Measurements from ENCODE around the gene AOX1.
A peak's percentile ranks its signal among the peaks of the same experiment; 100 is the strongest.
"Not testable (repeated sequence)": the region's sequence is repeated elsewhere in the genome, so short reads cannot be mapped to it uniquely, and the experiment has no call there.

Gene AOX1

GRCh38 chr2:200703127-200703925 is 117.5 kb downstream of the AOX1 start:
- Mint-ChIP-seq H3K27me3 (no peaks in the 10 kb centered on the region), H3K27ac (peak overlapping the region; percentile 93), H3K4me3 (peak overlapping the region; percentile 41), H3K4me1 (ENCODE audit: low read depth) (peaks cover 75% of the 10 kb centered on the region), H3K9me3 (no peaks in the 10 kb centered on the region), H3K36me3 (ENCODE audit: low read depth) (no peaks in the 10 kb centered on the region)
- no peak for DNase-seq

- DNase-seq: no peak
- Mint-ChIP-seq H3K4me1 (ENCODE audit: low read depth) (peaks cover 73% of the 10 kb centered on the region), H3K4me3 (peak overlapping the region; percentile 6), H3K36me3 (ENCODE audit: low read depth) (no peaks in the 10 kb centered on the region), H3K27me3 (no peaks in the 10 kb centered on the region), H3K27ac (peak overlapping the region; percentile 93), H3K9me3 (no peaks in the 10 kb centered on the region)
Observed at GRCh38 chr2:200703926-200704637, 118.3 kb downstream of the AOX1 start.

GRCh38 chr2:200705305-200706041 is 119.7 kb downstream of the AOX1 start:
- H3K4me3 Mint-ChIP-seq: no peak overlapping the region
- H3K4me1 Mint-ChIP-seq (ENCODE audit: low read depth): peaks cover 72% of the 10 kb centered on the region
- H3K9me3 Mint-ChIP-seq: no peaks in the 10 kb centered on the region
- no peaks in the 10 kb centered on the region for H3K36me3 Mint-ChIP-seq (ENCODE audit: low read depth)
- no peak for DNase-seq
- peak overlapping the region; percentile 12 for H3K27ac Mint-ChIP-seq
- H3K27me3 Mint-ChIP-seq: no peaks in the 10 kb centered on the region

GRCh38 chr2:200708943-200709342 is 123.1 kb downstream of the AOX1 start:
- no peak overlapping the region for H3K27ac Mint-ChIP-seq
- H3K4me1 Mint-ChIP-seq (ENCODE audit: low read depth): peaks cover 75% of the 10 kb centered on the region

GRCh38 chr2:200713003-200713703 is 127.3 kb downstream of the AOX1 start:
- no peaks in the 10 kb centered on the region for H3K36me3 Mint-ChIP-seq (ENCODE audit: low read depth)
- H3K27ac Mint-ChIP-seq: peak overlapping the region; percentile 100
- H3K4me1 Mint-ChIP-seq (ENCODE audit: low read depth): peaks cover 54% of the 10 kb centered on the region
- peak overlapping the region; percentile 79 for H3K4me3 Mint-ChIP-seq
- H3K27me3 Mint-ChIP-seq: no peaks in the 10 kb centered on the region
- DNase-seq: peak; percentile 90
- no peaks in the 10 kb centered on the region for H3K9me3 Mint-ChIP-seq

More at GRCh38 chr2:200708943-200709342, 123.1 kb downstream of the AOX1 start:
- DNase-seq: no peak
- Mint-ChIP-seq H3K27me3 (no peaks in the 10 kb centered on the region), H3K9me3 (no peaks in the 10 kb centered on the region), H3K4me3 (no peak overlapping the region), H3K36me3 (ENCODE audit: low read depth) (no peaks in the 10 kb centered on the region)

- peaks cover 51% of the 10 kb centered on the region for H3K4me1 Mint-ChIP-seq (ENCODE audit: low read depth)
- H3K9me3 Mint-ChIP-seq: no peaks in the 10 kb centered on the region
- H3K36me3 Mint-ChIP-seq (ENCODE audit: low read depth): no peaks in the 10 kb centered on the region
- no peaks in the 10 kb centered on the region for H3K27me3 Mint-ChIP-seq
- peak overlapping the region; percentile 100 for H3K27ac Mint-ChIP-seq
- peak; percentile 71 for DNase-seq
- H3K4me3 Mint-ChIP-seq: peak overlapping the region; percentile 79
Observed at GRCh38 chr2:200713704-200714064, 127.9 kb downstream of the AOX1 start.

- H3K27ac Mint-ChIP-seq; H3K9me3 Mint-ChIP-seq; H3K4me3 Mint-ChIP-seq; H3K36me3 Mint-ChIP-seq (ENCODE audit: low read depth); DNase-seq; H3K27me3 Mint-ChIP-seq: not testable (repeated sequence)
- peaks cover 47% of the 10 kb centered on the region for H3K4me1 Mint-ChIP-seq (ENCODE audit: low read depth)
Observed at GRCh38 chr2:200715014-200715413, 129.2 kb downstream of the AOX1 start.

GRCh38 chr2:200716386-200716785 is 130.6 kb downstream of the AOX1 start:
- DNase-seq: no peak
- H3K27me3 Mint-ChIP-seq: no peaks in the 10 kb centered on the region
- H3K4me1 Mint-ChIP-seq (ENCODE audit: low read depth): peaks cover 38% of the 10 kb centered on the region
- no peaks in the 10 kb centered on the region for H3K9me3 Mint-ChIP-seq
- H3K4me3 Mint-ChIP-seq: no peak overlapping the region
- no peaks in the 10 kb centered on the region for H3K36me3 Mint-ChIP-seq (ENCODE audit: low read depth)
- H3K27ac Mint-ChIP-seq: no peak overlapping the region

Measured in activated T-cell treated with anti-CD3 and anti-CD28 coated beads, Interleukin-2, amount 50 U/mL, for 24 hours (primary cell).